Measurements from ENCODE around the gene KLC3. TPM values are rescaled to one million over a fixed set of nuclear protein-coding genes. Genes with fewer than 3 reads are reported as not detected.
A peak's percentile ranks its signal among the peaks of the same experiment; 100 is the strongest.

KLC3 gene
- total and polyA plus RNA-seq, 2 donors (not counting 1 experiment from before 2014, with no cell fraction given) = 0.09 to 0.17 TPM

DNA sequence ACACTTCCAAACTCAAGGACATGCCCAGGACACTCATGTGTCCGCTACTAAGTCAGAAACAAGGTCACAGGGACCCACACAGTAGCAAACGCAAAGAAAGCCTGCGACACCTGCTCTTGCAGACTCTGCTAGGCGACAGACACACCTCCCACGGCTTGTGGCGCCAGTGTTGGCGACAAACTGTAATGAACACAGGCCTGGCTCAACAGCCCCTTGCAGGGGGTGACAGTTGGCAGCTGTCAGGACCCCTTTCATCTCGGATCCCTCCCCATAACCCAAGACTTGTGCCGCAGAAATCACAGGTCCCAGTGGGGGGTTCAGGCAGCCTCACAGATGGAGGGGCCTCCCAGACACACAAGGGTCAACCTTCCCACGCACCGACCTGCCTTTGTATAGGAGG lies 18.2 kb upstream of the KLC3 start:
- Histone ChIP-seq H3K9ac (ENCODE audit: insufficient read depth, low read length) (no peak overlapping the region), H3K79me2 (ENCODE audit: control insufficient read depth, insufficient read depth, low read length) (no peaks in the 10 kb centered on the region), H3K9me3 (ENCODE audit: control insufficient read depth, insufficient read depth, low read depth, low read length) (no peaks in the 10 kb centered on the region), H3K4me2 (ENCODE audit: extremely low read depth, insufficient read depth, low read length) (no peak overlapping the region), H3K4me3 (replicated peaks in 1 of 4; ENCODE audit: control extremely low read depth in 1 of 4, insufficient read depth in 1 of 4, low read depth in 3 of 4, low read length in 4 of 4) (no peak overlapping the region), H4K20me1 (ENCODE audit: control insufficient read depth, extremely low read depth, insufficient read depth, low read length) (no peaks in the 10 kb centered on the region), H3K4me1 (ENCODE audit: control insufficient read depth, extremely low read depth, insufficient read depth, low read length) (no peaks in the 10 kb centered on the region), H3K27me3 (ENCODE audit: control insufficient read depth, insufficient read depth, low read length) (peaks cover 9% of the 10 kb centered on the region), H3K36me3 (ENCODE audit: control insufficient read depth, insufficient read depth, low read length) (no peaks in the 10 kb centered on the region), H3K27ac (ENCODE audit: insufficient read depth, low read length) (no peak overlapping the region), H2AFZ (ENCODE audit: low read length) (no peak overlapping the region)
- TF ChIP-seq EZH2 (IDR thresholded peaks at IDR 0.05; ENCODE audit: low read length, missing control alignments) = peak; percentile 26
- TF ChIP-seq, protein P1, sequence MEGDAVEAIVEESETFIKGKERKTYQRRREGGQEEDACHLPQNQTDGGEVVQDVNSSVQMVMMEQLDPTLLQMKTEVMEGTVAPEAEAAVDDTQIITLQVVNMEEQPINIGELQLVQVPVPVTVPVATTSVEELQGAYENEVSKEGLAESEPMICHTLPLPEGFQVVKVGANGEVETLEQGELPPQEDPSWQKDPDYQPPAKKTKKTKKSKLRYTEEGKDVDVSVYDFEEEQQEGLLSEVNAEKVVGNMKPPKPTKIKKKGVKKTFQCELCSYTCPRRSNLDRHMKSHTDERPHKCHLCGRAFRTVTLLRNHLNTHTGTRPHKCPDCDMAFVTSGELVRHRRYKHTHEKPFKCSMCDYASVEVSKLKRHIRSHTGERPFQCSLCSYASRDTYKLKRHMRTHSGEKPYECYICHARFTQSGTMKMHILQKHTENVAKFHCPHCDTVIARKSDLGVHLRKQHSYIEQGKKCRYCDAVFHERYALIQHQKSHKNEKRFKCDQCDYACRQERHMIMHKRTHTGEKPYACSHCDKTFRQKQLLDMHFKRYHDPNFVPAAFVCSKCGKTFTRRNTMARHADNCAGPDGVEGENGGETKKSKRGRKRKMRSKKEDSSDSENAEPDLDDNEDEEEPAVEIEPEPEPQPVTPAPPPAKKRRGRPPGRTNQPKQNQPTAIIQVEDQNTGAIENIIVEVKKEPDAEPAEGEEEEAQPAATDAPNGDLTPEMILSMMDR (conservative IDR thresholded peaks at IDR 0.05 in 1 of 2, IDR thresholded peaks at IDR 0.05 in 1 of 2; ENCODE audit: low read depth in 1 of 2, low read length in 2 of 2) = no peak
- DNase-seq (ENCODE audit: low read depth in 2 of 2) = no peak

DNA sequence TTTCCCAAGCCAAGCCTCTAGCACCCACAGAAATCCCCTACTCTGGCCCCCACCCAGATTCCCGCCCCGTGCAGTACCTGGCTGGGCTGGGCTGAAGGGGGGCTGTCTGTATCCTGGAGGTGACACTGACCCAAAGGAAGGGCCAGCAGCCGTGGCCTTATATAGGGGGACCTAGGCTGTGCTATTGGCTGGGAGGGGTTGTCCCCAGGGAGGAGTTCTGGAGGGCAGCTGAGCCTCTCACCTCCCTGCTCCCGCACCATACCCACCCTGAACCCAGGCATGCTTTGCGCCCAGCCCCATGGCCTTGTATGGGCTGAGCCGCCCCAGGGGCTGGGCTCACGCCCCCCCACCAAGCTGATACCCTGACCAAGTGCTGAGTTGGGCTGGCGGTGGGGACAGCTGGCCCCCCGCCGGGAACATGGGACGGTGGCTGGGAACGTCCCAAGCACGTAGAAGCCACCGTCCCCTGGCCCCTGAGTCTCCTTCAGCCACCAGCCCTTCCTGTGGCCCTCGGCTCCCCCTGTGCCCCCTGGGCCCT lies 17.7 kb upstream of the KLC3 start, which contains the start of gene CKM:
Gene CKM (minus strand): TSS at position 132 of the 538 bp plus-strand sequence. CDS start 3,162 bp downstream, outside the sequence.
- no peaks in the 10 kb centered on the region for H4K20me1 ChIP-seq (ENCODE audit: control insufficient read depth, extremely low read depth, insufficient read depth, low read length)
- no peaks in the 10 kb centered on the region for H3K79me2 ChIP-seq (ENCODE audit: control insufficient read depth, insufficient read depth, low read length)
- peak within 1 kb of the TSS; percentile 75 for H3K4me2 ChIP-seq (ENCODE audit: extremely low read depth, insufficient read depth, low read length)
- H3K27me3 ChIP-seq (ENCODE audit: control insufficient read depth, insufficient read depth, low read length) = peaks cover 9% of the 10 kb centered on the region
- H3K27ac ChIP-seq (ENCODE audit: insufficient read depth, low read length) = no peak within 1 kb of the TSS
- H3K9me3 ChIP-seq (ENCODE audit: control insufficient read depth, insufficient read depth, low read depth, low read length) = no peaks in the 10 kb centered on the region
- no peak within 1 kb of the TSS for H2AFZ ChIP-seq (ENCODE audit: low read length)
- DNase-seq (ENCODE audit: low read depth in 2 of 2) = no peak
- H3K4me3 ChIP-seq (replicated peaks in 1 of 4; ENCODE audit: control extremely low read depth in 1 of 4, insufficient read depth in 1 of 4, low read depth in 3 of 4, low read length in 4 of 4) = peak within 1 kb of the TSS in 2 of 4 experiments; percentile 5 to 45
- TF ChIP-seq EZH2 (IDR thresholded peaks at IDR 0.05; ENCODE audit: low read length, missing control alignments) = no peak
- TF ChIP-seq, protein P1 (conservative IDR thresholded peaks at IDR 0.05 in 1 of 2, IDR thresholded peaks at IDR 0.05 in 1 of 2; ENCODE audit: low read depth in 1 of 2, low read length in 2 of 2) = no peak
- no peaks in the 10 kb centered on the region for H3K4me1 ChIP-seq (ENCODE audit: control insufficient read depth, extremely low read depth, insufficient read depth, low read length)
- no peaks in the 10 kb centered on the region for H3K36me3 ChIP-seq (ENCODE audit: control insufficient read depth, insufficient read depth, low read length)
- H3K9ac ChIP-seq (ENCODE audit: insufficient read depth, low read length) = no peak within 1 kb of the TSS

DNA sequence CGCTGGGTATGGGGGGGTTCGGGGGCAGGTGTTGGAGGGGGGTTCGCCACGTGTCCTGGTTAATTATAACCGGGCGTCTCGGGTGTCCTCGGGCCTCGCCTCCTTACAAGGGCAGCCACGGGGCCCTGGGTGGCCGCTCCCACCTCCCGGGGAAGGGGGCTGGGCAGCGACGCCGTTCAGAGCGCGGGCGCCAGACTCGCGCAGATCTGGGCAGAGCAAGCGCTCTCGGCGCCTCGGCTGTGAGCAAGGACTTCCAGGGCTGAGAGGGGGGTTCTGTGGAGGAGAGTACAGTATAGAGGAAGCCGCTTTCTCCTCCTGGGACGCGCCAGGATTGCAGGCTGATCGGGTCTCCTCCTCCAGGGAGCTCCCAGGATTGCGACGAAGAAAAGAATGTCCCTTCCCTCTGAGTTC lies 16.9 kb upstream of the KLC3 start:
- Histone ChIP-seq H4K20me1 (ENCODE audit: control insufficient read depth, extremely low read depth, insufficient read depth, low read length) (no peaks in the 10 kb centered on the region), H3K4me2 (ENCODE audit: extremely low read depth, insufficient read depth, low read length) (peak overlapping the region; percentile 75), H3K4me3 (replicated peaks in 1 of 4; ENCODE audit: control extremely low read depth in 1 of 4, insufficient read depth in 1 of 4, low read depth in 3 of 4, low read length in 4 of 4) (peak overlapping the region in 2 of 4 experiments; percentile 5 to 45), H3K27me3 (ENCODE audit: control insufficient read depth, insufficient read depth, low read length) (peaks cover 9% of the 10 kb centered on the region), H3K36me3 (ENCODE audit: control insufficient read depth, insufficient read depth, low read length) (no peaks in the 10 kb centered on the region), H3K9me3 (ENCODE audit: control insufficient read depth, insufficient read depth, low read depth, low read length) (no peaks in the 10 kb centered on the region), H3K4me1 (ENCODE audit: control insufficient read depth, extremely low read depth, insufficient read depth, low read length) (no peaks in the 10 kb centered on the region), H3K79me2 (ENCODE audit: control insufficient read depth, insufficient read depth, low read length) (no peaks in the 10 kb centered on the region), H3K9ac (ENCODE audit: insufficient read depth, low read length) (no peak overlapping the region), H2AFZ (ENCODE audit: low read length) (no peak overlapping the region), H3K27ac (ENCODE audit: insufficient read depth, low read length) (no peak overlapping the region)
- no peak for DNase-seq (ENCODE audit: low read depth in 2 of 2)
- TF ChIP-seq, protein P1 (conservative IDR thresholded peaks at IDR 0.05 in 1 of 2, IDR thresholded peaks at IDR 0.05 in 1 of 2; ENCODE audit: low read depth in 1 of 2, low read length in 2 of 2) = no peak
- peak; percentile 39 for TF ChIP-seq EZH2 (IDR thresholded peaks at IDR 0.05; ENCODE audit: low read length, missing control alignments)
